NCI-H2171 treated with DMSO at 0.1 percent for 48 hours (cell line): ENCODE data around the gene TBC1D9B.

Experiments used
- DNase-seq: peaks from one replicate; lab custom pipeline; 2025; lab: John Stamatoyannopoulos, UW

Gene TBC1D9B

GRCh38 chr5:179906795-179907555 is 722 bp downstream of the TBC1D9B start:
- DNase-seq, result no peak

GRCh38 chr5:179906294-179906794 is 1.4 kb downstream of the TBC1D9B start:
- no peak for DNase-seq

GRCh38 chr5:179905161-179905560 is 2.5 kb downstream of the TBC1D9B start:
- DNase-seq, result no peak

GRCh38 chr5:179904463-179905160 is 3.1 kb downstream of the TBC1D9B start:
- no peak for DNase-seq

- no peak for DNase-seq
Measured at GRCh38 chr5:179902763-179903158, 4.9 kb downstream of the TBC1D9B start.

GRCh38 chr5:179901915-179902762 is 5.6 kb downstream of the TBC1D9B start:
- no peak for DNase-seq

- DNase-seq, result no peak
Measured at GRCh38 chr5:179901462-179901861, 6.2 kb downstream of the TBC1D9B start.

GRCh38 chr5:179900711-179901110 is 7.0 kb downstream of the TBC1D9B start:
- no peak for DNase-seq

- DNase-seq, result no peak
Measured at GRCh38 chr5:179900206-179900605, 7.5 kb downstream of the TBC1D9B start.

- no peak for DNase-seq
Measured at GRCh38 chr5:179895861-179896260, 11.8 kb downstream of the TBC1D9B start.

GRCh38 chr5:179893958-179894895 is 13.5 kb downstream of the TBC1D9B start:
- DNase-seq, result no peak

GRCh38 chr5:179893076-179893957 is 14.4 kb downstream of the TBC1D9B start:
- no peak for DNase-seq

- DNase-seq, result no peak
Measured at GRCh38 chr5:179892255-179892654, 15.4 kb downstream of the TBC1D9B start.

- no peak for DNase-seq
Measured at GRCh38 chr5:179890751-179891682, 16.7 kb downstream of the TBC1D9B start.

- no peak for DNase-seq
Measured at GRCh38 chr5:179889885-179890284, 17.8 kb downstream of the TBC1D9B start.

- no peak for DNase-seq
Measured at GRCh38 chr5:179887802-179888201, 19.9 kb downstream of the TBC1D9B start.

- DNase-seq, result no peak
Measured at GRCh38 chr5:179887095-179887494, 20.6 kb downstream of the TBC1D9B start.

GRCh38 chr5:179886190-179886911 is 21.3 kb downstream of the TBC1D9B start:
- no peak for DNase-seq
